ENCODE data around the gene ERN2. TPM values are rescaled to one million over a fixed set of nuclear protein-coding genes. Genes with fewer than 3 reads are reported as not detected.

Gene ERN2
- total and polyA plus RNA-seq, 2 experiments from 2014 or later = 0.46 to 0.97 TPM

DNA sequence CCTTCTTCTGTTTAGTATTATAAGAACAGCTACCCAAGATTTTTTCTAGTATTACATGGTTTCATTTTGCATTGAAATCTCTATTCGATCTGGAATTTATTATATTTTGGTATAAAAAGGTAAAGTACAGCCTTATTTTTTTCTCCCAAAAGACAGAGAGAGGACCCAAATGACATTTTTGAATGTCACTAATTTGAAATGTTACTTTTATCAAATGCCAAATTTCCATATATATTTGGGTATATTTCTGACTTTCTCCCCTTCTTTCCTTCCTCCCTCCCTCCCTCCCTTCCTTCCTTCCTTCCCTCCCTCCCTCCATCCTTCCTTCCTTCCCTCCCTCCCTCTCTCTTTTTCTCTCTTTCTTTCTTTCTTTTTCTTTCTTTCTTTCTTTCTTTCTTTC lies 35.6 kb upstream of the ERN2 start:
- Histone ChIP-seq H3K9me2 (replicated peaks; ENCODE audit: insufficient read depth) (no peaks in the 10 kb centered on the region), H3K4me3 (no peak overlapping the region), H3K27ac (no peak overlapping the region), H3K79me2 (no peaks in the 10 kb centered on the region), H3K36me3 (replicated peaks; ENCODE audit: insufficient read depth, low read depth) (no peaks in the 10 kb centered on the region), H2AFZ (no peak overlapping the region), H3K9me3 (ENCODE audit: low read depth) (no peaks in the 10 kb centered on the region), H4K20me1 (ENCODE audit: insufficient read depth, poor library complexity, severe bottlenecking) (no peaks in the 10 kb centered on the region), H3K27me3 (peaks cover 13% of the 10 kb centered on the region), H3K4me2 (no peak overlapping the region), H3K4me1 (ENCODE audit: insufficient read depth) (no peaks in the 10 kb centered on the region)
- TF ChIP-seq, protein P1, sequence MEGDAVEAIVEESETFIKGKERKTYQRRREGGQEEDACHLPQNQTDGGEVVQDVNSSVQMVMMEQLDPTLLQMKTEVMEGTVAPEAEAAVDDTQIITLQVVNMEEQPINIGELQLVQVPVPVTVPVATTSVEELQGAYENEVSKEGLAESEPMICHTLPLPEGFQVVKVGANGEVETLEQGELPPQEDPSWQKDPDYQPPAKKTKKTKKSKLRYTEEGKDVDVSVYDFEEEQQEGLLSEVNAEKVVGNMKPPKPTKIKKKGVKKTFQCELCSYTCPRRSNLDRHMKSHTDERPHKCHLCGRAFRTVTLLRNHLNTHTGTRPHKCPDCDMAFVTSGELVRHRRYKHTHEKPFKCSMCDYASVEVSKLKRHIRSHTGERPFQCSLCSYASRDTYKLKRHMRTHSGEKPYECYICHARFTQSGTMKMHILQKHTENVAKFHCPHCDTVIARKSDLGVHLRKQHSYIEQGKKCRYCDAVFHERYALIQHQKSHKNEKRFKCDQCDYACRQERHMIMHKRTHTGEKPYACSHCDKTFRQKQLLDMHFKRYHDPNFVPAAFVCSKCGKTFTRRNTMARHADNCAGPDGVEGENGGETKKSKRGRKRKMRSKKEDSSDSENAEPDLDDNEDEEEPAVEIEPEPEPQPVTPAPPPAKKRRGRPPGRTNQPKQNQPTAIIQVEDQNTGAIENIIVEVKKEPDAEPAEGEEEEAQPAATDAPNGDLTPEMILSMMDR (IDR thresholded peaks at IDR 0.05; ENCODE audit: poor library complexity) = no peak
- TF ChIP-seq EZH2 (IDR thresholded peaks at IDR 0.05; ENCODE audit: borderline replicate concordance) = no peak
- TF ChIP-seq EZH2phosphoT487 (IDR thresholded peaks at IDR 0.05; ENCODE audit: low read depth, severe bottlenecking, unreplicated experiment) = no peak
- no peak for DNase-seq (ENCODE audit: low spot score)
- 74% methylated on average over 1 of the region's 1 CpG for WGBS (ENCODE audit: low lambda C conversion rate, missing lambda C conversion rate)

DNA sequence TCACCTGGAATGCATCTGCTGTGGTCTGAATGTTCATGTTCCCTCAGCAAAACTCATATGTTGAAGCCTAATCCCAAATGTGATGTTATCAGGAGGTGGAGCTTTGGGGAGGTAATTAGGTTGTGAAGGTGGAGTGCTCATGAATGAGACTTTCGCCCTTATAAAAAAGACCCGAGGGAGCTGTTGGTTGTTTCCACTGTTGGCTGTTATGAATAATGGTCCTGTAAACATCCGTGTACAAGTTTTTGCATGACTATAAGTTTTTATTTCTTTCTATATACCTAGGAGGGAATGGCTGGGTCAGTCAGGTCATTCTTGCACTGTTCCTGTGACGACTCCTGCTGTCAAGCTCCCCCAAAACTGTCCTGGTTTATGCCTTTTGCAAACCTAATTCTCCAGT lies 32.2 kb upstream of the ERN2 start:
- peaks cover 12% of the 10 kb centered on the region for H3K27me3 ChIP-seq
- H2AFZ ChIP-seq = no peak overlapping the region
- H3K79me2 ChIP-seq = no peaks in the 10 kb centered on the region
- no peaks in the 10 kb centered on the region for H3K36me3 ChIP-seq (replicated peaks; ENCODE audit: insufficient read depth, low read depth)
- no peaks in the 10 kb centered on the region for H3K9me3 ChIP-seq (ENCODE audit: low read depth)
- DNase-seq (ENCODE audit: low spot score) = no peak
- H3K4me2 ChIP-seq = no peak overlapping the region
- H3K9me2 ChIP-seq (replicated peaks; ENCODE audit: insufficient read depth) = no peaks in the 10 kb centered on the region
- H3K4me3 ChIP-seq = no peak overlapping the region
- no peaks in the 10 kb centered on the region for H3K4me1 ChIP-seq (ENCODE audit: insufficient read depth)
- TF ChIP-seq, protein P1 (IDR thresholded peaks at IDR 0.05; ENCODE audit: poor library complexity) = no peak
- TF ChIP-seq EZH2 (IDR thresholded peaks at IDR 0.05; ENCODE audit: borderline replicate concordance) (no peak), EZH2phosphoT487 (IDR thresholded peaks at IDR 0.05; ENCODE audit: low read depth, severe bottlenecking, unreplicated experiment) (no peak)
- 83% methylated on average over 4 of the region's 4 CpGs for WGBS (ENCODE audit: low lambda C conversion rate, missing lambda C conversion rate)
- H3K27ac ChIP-seq = no peak overlapping the region
- no peaks in the 10 kb centered on the region for H4K20me1 ChIP-seq (ENCODE audit: insufficient read depth, poor library complexity, severe bottlenecking)

DNA sequence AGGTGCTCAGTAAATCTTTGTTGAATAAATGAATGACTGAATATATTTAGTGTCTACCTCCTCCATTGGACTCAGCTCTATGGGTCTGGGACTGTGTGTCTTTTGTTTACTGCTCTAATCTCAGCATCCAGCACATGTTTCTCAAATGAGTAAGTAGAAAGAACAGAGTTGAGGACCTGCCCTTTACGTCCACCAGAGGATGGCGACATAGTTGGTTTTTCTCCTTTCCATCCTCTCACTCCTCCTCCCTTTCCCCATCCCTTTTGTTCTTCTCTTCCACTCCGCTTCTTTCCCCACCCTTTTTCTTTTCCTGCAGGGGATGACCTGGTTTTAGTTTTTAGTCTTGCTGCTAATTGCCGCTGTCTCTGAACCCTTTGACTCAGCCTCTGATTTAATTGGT lies 29.7 kb upstream of the ERN2 start:
- H2AFZ ChIP-seq = no peak overlapping the region
- WGBS (ENCODE audit: low lambda C conversion rate, missing lambda C conversion rate) = 37% methylated on average over 4 of the region's 4 CpGs

More for the DNA sequence above, 29.7 kb upstream of the ERN2 start:
- no peak overlapping the region for H3K27ac ChIP-seq
- H4K20me1 ChIP-seq (ENCODE audit: insufficient read depth, poor library complexity, severe bottlenecking) = no peaks in the 10 kb centered on the region
- no peaks in the 10 kb centered on the region for H3K9me2 ChIP-seq (replicated peaks; ENCODE audit: insufficient read depth)
- TF ChIP-seq, protein P1 (IDR thresholded peaks at IDR 0.05; ENCODE audit: poor library complexity) = no peak
- TF ChIP-seq EZH2 (IDR thresholded peaks at IDR 0.05; ENCODE audit: borderline replicate concordance) (no peak), EZH2phosphoT487 (IDR thresholded peaks at IDR 0.05; ENCODE audit: low read depth, severe bottlenecking, unreplicated experiment) (no peak)
- H3K36me3 ChIP-seq (replicated peaks; ENCODE audit: insufficient read depth, low read depth) = no peaks in the 10 kb centered on the region
- no peaks in the 10 kb centered on the region for H3K4me1 ChIP-seq (ENCODE audit: insufficient read depth)
- no peaks in the 10 kb centered on the region for H3K9me3 ChIP-seq (ENCODE audit: low read depth)
- no peaks in the 10 kb centered on the region for H3K79me2 ChIP-seq
- no peak overlapping the region for H3K4me2 ChIP-seq
- no peak overlapping the region for H3K4me3 ChIP-seq
- DNase-seq (ENCODE audit: low spot score) = no peak
- H3K27me3 ChIP-seq = peaks cover 12% of the 10 kb centered on the region

Data from hepatocyte (in vitro differentiated cells).